WTC11 (cell line): ENCODE measurements around the gene CINP.
"Not testable (repeated sequence)": the region's sequence is repeated elsewhere in the genome, so short reads cannot be mapped to it uniquely, and the experiment has no call there.

Experiments used
- FOXK1 ChIP-seq: sonication (generic); formaldehyde crosslinking; IDR thresholded peaks from 2 replicates; pipeline ENCODE4 v1.8.0; 2022; ENCODE audit warnings: mild to moderate bottlenecking, moderate library complexity, missing genetic modification reagents
- JUN ChIP-seq: sonication (generic); formaldehyde crosslinking; IDR thresholded peaks from 2 replicates; pipeline ENCODE4 v1.8.0; 2023; ENCODE audit warnings: mild to moderate bottlenecking, missing genetic modification reagents
- NR1H2 ChIP-seq: sonication (generic); formaldehyde crosslinking; IDR thresholded peaks from 2 replicates; pipeline ENCODE4 v1.9.0; 2021; ENCODE audit warnings: mild to moderate bottlenecking, moderate library complexity, missing genetic modification reagents
- NR2C2 ChIP-seq: sonication (generic); formaldehyde crosslinking; IDR thresholded peaks from 2 replicates; pipeline ENCODE4 v1.8.0; 2022; ENCODE audit warnings: mild to moderate bottlenecking, missing genetic modification reagents
- NR3C1 ChIP-seq: sonication (generic); formaldehyde crosslinking; conservative IDR thresholded peaks from 2 replicates; pipeline ENCODE4 v1.8.1; 2023; ENCODE audit warnings: low read depth, mild to moderate bottlenecking, missing genetic modification reagents
- SP1 ChIP-seq: sonication (generic); formaldehyde crosslinking; conservative IDR thresholded peaks from 2 replicates; pipeline ENCODE4 v1.8.1; 2022; ENCODE audit warnings: missing genetic modification reagents
- ZNF121 ChIP-seq: sonication (generic); formaldehyde crosslinking; IDR thresholded peaks from 2 replicates; pipeline ENCODE4 v1.8.0; 2023; ENCODE audit warnings: missing genetic modification reagents
- ZNF232 ChIP-seq: sonication (generic); formaldehyde crosslinking; IDR thresholded peaks from 2 replicates; pipeline ENCODE4 v1.8.0; 2022; ENCODE audit warnings: mild to moderate bottlenecking, missing genetic modification reagents
- ZNF671 ChIP-seq: fragments of 250-450 bp; sonication (Bioruptor Pico); IDR thresholded peaks from 2 replicates; pipeline ENCODE4 v1.8.0; 2021; ENCODE audit warnings: mild to moderate bottlenecking
- TF ChIP-seq, protein P1 (sequence below): fragments of 200-600 bp; IDR thresholded peaks from 2 replicates; pipeline ENCODE4 v1.8.0; 2022; ENCODE audit warnings: antibody characterized with exemption
- TF ChIP-seq, protein P2 (sequence below): sonication (generic); formaldehyde crosslinking; IDR thresholded peaks from 2 replicates; pipeline ENCODE4 v1.8.0; 2022; ENCODE audit warnings: mild to moderate bottlenecking, missing genetic modification reagents
- TF ChIP-seq, protein P3 (sequence below): sonication (generic); formaldehyde crosslinking; IDR thresholded peaks from 2 replicates; pipeline ENCODE4 v1.8.1; 2023; ENCODE audit warnings: mild to moderate bottlenecking, missing genetic modification reagents
- TF ChIP-seq, protein P4 (sequence below): sonication (generic); formaldehyde crosslinking; IDR thresholded peaks from 2 replicates; pipeline ENCODE4 v1.8.0; 2023; ENCODE audit warnings: missing genetic modification reagents, mild to moderate bottlenecking, borderline replicate concordance
- TF ChIP-seq, protein P5 (sequence below): sonication (generic); formaldehyde crosslinking; IDR thresholded peaks from 2 replicates; pipeline ENCODE4 v1.8.0; 2022; ENCODE audit warnings: mild to moderate bottlenecking, missing genetic modification reagents

DNA sequence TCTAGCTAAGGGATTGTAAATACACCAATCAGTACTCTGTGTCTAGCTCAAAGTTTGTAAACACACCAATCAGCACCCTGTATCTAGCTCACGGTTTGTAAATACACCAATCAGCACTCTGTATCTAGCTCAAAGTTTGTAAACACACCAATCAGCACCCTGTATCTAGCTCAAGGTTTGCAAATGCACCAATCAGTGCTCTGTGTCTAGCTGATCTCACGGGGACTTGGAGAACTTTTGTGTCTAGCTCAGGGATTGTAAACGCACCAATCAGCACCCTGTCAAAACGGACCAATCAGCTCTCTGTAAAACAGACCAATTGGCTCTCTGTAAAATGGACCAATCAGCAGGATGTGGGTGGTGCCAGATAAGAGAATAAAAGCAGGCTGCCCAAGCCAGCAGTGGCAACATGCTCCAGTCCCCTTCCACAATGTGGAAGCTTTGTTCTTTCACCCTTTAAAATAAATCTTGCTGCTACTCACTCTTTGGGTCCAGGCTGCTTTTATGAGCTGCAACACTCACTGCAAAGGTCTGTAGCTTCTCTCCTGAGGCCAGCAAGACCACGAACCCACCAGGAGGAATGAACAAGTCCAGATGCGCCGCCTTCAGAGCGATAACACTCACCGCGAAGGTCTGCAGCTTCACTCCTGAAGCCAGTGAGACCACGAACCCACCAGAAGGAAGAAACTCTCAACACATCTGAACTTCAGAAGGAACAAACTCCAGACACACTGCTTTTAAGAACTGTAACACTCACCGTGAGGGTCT, 64.2 kb downstream of the CINP start:
- TF ChIP-seq, protein P1, sequence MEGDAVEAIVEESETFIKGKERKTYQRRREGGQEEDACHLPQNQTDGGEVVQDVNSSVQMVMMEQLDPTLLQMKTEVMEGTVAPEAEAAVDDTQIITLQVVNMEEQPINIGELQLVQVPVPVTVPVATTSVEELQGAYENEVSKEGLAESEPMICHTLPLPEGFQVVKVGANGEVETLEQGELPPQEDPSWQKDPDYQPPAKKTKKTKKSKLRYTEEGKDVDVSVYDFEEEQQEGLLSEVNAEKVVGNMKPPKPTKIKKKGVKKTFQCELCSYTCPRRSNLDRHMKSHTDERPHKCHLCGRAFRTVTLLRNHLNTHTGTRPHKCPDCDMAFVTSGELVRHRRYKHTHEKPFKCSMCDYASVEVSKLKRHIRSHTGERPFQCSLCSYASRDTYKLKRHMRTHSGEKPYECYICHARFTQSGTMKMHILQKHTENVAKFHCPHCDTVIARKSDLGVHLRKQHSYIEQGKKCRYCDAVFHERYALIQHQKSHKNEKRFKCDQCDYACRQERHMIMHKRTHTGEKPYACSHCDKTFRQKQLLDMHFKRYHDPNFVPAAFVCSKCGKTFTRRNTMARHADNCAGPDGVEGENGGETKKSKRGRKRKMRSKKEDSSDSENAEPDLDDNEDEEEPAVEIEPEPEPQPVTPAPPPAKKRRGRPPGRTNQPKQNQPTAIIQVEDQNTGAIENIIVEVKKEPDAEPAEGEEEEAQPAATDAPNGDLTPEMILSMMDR = not testable (repeated sequence)
- TF ChIP-seq NR3C1, ZNF121, ZNF232, NR1H2, NR2C2, FOXK1, ZNF671, JUN, SP1 (CRISPR knock-in tag): not testable (repeated sequence)
- TF ChIP-seq, protein P2, sequence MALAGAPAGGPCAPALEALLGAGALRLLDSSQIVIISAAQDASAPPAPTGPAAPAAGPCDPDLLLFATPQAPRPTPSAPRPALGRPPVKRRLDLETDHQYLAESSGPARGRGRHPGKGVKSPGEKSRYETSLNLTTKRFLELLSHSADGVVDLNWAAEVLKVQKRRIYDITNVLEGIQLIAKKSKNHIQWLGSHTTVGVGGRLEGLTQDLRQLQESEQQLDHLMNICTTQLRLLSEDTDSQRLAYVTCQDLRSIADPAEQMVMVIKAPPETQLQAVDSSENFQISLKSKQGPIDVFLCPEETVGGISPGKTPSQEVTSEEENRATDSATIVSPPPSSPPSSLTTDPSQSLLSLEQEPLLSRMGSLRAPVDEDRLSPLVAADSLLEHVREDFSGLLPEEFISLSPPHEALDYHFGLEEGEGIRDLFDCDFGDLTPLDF (CRISPR knock-in tag) = not testable (repeated sequence)
- TF ChIP-seq, protein P3, sequence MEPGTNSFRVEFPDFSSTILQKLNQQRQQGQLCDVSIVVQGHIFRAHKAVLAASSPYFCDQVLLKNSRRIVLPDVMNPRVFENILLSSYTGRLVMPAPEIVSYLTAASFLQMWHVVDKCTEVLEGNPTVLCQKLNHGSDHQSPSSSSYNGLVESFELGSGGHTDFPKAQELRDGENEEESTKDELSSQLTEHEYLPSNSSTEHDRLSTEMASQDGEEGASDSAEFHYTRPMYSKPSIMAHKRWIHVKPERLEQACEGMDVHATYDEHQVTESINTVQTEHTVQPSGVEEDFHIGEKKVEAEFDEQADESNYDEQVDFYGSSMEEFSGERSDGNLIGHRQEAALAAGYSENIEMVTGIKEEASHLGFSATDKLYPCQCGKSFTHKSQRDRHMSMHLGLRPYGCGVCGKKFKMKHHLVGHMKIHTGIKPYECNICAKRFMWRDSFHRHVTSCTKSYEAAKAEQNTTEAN (CRISPR knock-in tag) = not testable (repeated sequence)
- TF ChIP-seq, protein P4, sequence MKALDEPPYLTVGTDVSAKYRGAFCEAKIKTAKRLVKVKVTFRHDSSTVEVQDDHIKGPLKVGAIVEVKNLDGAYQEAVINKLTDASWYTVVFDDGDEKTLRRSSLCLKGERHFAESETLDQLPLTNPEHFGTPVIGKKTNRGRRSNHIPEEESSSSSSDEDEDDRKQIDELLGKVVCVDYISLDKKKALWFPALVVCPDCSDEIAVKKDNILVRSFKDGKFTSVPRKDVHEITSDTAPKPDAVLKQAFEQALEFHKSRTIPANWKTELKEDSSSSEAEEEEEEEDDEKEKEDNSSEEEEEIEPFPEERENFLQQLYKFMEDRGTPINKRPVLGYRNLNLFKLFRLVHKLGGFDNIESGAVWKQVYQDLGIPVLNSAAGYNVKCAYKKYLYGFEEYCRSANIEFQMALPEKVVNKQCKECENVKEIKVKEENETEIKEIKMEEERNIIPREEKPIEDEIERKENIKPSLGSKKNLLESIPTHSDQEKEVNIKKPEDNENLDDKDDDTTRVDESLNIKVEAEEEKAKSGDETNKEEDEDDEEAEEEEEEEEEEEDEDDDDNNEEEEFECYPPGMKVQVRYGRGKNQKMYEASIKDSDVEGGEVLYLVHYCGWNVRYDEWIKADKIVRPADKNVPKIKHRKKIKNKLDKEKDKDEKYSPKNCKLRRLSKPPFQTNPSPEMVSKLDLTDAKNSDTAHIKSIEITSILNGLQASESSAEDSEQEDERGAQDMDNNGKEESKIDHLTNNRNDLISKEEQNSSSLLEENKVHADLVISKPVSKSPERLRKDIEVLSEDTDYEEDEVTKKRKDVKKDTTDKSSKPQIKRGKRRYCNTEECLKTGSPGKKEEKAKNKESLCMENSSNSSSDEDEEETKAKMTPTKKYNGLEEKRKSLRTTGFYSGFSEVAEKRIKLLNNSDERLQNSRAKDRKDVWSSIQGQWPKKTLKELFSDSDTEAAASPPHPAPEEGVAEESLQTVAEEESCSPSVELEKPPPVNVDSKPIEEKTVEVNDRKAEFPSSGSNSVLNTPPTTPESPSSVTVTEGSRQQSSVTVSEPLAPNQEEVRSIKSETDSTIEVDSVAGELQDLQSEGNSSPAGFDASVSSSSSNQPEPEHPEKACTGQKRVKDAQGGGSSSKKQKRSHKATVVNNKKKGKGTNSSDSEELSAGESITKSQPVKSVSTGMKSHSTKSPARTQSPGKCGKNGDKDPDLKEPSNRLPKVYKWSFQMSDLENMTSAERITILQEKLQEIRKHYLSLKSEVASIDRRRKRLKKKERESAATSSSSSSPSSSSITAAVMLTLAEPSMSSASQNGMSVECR (CRISPR knock-in tag) = not testable (repeated sequence)
- TF ChIP-seq, protein P5, sequence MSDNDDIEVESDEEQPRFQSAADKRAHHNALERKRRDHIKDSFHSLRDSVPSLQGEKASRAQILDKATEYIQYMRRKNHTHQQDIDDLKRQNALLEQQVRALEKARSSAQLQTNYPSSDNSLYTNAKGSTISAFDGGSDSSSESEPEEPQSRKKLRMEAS (CRISPR knock-in tag) = not testable (repeated sequence)
